ENCODE measurements around the gene SLC22A16.

GRCh38 chr6:110484321-110484720, 7.9 kb upstream of the SLC22A16 start:
- TF ChIP-seq CTCF (IDR thresholded peaks at IDR 0.05 in 4 of 5, conservative IDR thresholded peaks at IDR 0.05 in 1 of 5), result no peak
- TF ChIP-seq POLR2A (IDR thresholded peaks at IDR 0.05), result no peak

Data from gastrocnemius medialis (tissue), 4 donors.